Endometrium (tissue), 2 donors: ENCODE measurements around the gene NCS1.
"Not testable (repeated sequence)": the region's sequence is repeated elsewhere in the genome, so short reads cannot be mapped to it uniquely, and the experiment has no call there.

Experiments
- FAIRE-seq: peaks from 2 replicates; lab custom pipeline; 2012; peaks lifted over from hg19 to GRCh38; lab: Jason Lieb, UNC
- donor health status: control.
- donor health status: control.

NCS1 gene

DNA sequence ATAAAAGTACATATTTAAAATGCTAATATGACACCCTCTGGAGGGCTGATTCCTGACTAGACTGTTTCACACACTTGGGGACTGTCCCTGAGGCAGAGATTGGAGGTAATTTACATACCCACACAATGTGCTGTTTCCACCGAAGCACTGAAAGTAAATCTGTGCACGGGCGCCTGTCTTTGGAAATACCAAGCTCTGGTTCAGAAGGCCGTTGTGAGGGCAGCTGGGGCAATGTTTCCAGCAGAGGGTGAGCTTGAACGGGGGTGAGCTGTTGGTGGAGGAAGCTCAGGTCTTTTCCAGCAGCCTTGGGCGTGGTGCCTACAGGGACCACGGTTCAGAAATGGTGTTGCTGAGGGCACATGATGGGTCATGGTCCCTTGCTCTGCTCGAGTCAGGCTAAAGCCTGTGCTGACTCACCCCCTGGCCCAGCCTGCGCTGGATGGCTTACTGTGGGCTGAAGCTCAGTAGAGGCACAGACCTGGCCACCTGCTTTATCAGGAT, 67.6 kb downstream of the NCS1 start:
- no peak for FAIRE-seq

DNA sequence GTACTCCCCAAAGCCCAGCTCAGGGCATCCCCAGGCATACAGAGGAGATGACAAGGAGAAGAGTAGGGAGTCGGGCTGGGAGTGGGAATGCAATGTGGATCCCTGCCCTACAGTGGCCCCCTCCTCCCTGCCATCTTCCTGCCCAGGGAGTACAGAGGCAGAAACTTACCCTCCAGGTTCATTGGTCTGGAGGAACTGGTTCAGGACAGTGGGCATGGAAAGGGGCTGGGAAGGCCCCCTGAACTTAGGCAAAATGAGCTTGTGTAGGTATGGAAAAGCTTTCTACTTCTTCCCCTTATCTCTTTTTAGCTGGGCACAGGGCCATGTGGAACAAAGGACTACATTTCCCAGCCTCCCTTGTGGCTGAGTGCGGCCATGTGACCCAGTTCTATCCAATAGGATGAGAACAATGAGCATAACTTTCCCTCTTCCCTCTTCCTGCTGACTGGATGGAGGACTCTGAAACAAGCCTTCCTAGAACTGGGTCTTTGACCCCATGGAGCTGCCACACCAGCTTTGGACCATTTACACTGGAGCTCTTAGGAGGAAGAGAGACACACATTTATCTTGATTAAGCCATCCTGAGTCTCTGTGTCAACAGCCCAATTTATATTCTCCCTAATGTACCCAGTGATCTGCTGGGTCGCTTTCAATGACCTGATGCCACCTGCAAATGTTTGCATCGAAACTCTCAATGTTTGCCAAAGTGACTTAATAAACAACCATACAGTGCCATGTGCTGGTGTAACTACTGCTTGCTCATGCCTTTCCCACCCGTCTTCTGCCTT, 68.4 kb downstream of the NCS1 start:
- no peak for FAIRE-seq

DNA sequence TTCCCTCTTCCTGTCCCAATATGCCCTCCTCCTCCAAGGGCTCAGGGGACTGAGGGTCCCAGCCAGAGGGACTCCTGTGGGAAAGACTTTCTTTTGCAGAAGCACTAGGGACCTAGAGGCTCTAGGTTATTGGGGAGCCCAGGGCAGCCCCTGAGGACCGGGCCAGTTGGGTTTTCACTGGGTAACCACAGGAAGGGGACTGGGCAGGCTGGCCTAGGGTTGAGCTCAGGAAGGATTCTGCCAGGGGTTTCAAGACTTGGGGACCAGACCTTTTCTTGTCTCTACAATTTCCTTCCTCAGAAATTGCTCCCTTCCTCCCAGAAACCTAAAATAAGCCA, 69.0 kb downstream of the NCS1 start:
- FAIRE-seq = no peak

DNA sequence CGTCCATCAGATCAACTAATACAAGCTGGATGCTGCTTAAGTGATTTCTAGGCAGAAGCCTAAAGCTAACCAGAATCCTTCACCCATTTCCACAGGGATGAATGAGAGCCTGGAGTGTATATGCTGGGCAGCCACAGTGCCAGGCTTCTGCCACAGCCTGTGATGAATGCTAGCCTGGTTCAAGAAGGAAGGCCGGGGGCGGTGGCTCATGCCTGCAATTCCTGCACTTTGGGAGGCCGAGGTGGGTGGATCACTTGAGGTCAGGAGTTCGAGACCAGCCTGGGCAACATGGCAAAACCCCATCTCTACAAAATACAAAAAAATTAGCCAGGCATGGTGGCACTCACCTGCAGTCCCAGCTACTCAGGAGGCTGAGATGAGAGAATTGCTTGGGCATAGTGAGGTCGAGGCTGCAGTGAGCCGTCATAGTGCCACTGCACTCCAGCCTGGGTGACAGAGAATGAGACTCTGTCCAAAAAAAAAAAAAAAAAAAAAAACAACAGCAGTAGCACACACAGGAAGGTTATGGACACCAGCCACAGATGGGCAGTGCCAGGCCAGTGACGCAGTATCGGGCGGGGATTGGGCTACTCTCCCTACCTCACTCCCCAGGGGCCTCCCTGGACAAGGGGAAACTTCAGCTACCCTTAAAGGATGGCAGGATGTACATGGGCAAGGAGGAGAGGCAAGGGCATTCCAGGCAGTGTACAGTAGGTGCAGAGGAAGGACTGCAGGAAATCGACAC, 70.2 kb downstream of the NCS1 start:
- FAIRE-seq = no peak

- FAIRE-seq = no peak
Observed at GRCh38 chr9:130243015-130243881, 71.0 kb downstream of the NCS1 start.

- FAIRE-seq = no peak
Observed at GRCh38 chr9:130243882-130244170, 71.6 kb downstream of the NCS1 start.

DNA sequence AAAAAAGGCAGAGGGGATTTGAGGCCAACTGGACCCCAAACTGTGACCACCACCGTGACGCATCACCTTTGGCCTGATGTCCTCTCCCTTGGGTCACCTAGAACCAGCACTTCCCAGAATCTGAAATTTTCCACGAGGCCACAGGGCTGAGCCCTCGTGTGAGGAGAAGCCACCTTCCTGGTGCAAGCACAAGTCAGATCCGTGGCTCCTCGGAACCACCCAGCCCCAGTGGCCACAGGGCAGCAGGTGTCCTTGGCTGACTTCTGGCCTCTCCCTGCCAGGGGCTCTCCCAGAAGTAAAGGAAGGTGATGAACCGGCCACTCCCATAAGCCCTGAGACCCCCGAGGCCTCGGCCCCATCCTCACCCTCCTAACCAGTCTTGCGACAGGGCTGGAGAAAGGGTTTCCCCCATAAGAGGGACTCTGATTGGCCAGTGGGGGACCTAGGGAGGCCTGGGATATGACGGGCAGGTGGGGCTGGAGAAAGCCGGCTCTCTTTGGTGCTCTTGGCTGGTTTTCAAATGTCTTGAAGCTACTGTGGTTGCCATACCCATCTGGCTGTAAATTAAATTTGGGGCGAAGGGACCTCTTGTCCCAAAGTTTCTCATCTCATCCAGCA, 72.5 kb downstream of the NCS1 start:
- no peak for FAIRE-seq

DNA sequence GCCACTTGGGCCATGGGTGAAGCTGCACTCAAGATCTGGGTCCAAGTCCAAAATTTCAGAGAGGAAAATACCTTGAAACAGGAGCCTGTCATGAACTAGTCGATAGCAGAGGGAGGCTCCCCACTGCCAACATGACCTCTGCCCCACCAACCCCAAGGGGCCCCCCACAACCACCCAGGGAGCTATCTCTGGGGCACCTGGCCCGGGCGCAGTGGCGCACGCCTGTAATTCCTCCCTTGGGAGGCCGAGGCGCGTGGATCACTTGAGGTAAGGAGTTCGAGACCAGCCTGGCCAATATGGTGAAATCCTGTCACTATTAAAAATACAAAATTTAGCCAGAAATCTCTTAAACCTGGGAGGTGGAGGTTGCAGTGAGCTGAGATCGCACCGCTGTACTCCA, 73.3 kb downstream of the NCS1 start:
- FAIRE-seq = no peak

DNA sequence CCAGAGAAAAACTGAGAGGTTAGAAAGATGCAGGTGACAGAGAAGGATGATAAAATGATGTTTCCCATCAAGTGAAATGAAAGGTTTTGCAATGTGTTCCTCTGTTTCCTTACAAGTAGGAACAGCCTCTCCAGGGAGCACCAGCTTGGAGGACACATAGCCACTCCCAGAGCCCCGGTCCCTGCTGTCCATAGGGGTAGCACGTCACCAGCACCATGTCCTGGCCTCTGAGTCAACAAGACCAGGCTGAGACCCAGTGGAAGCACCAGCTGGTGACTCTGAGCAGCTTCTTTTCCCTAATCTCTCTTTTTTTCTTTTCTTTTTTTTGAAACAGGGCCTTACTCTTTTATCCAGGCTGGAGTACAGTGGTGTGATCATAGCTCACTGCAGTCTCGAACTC, 73.9 kb downstream of the NCS1 start:
- no peak for FAIRE-seq

- no peak for FAIRE-seq
Observed at GRCh38 chr9:130254747-130255630, 82.8 kb downstream of the NCS1 start.

DNA sequence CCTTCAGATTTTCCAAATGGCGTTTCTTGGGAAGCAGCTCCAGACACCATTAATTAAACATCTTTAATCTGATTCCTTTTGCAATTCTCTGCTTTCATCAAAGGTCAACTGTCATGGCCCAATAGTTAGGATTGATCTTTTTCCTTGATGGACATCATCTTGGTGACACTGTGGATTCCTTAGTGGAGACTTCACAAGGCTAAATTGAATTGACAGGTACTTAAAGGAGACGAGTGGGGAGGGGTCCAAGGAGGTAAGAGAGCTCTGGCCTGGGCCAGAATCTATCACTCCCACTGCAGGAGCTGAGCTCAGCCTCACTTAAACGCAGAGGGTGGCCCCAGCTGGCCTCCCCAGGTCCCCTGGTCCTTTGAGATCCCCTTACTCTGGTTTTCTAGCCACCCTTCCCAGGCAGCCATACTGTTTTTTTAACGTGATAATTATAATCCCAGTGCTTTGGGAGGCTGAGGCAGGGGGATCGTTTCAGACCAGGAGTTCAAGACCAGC, 83.5 kb downstream of the NCS1 start:
- no peak for FAIRE-seq

GRCh38 chr9:130256644-130257043, 84.4 kb downstream of the NCS1 start:
- no peak for FAIRE-seq

GRCh38 chr9:130258137-130258536, 85.9 kb downstream of the NCS1 start:
- not testable (repeated sequence) for FAIRE-seq

- FAIRE-seq = no peak
Observed at GRCh38 chr9:130259044-130259443, 86.8 kb downstream of the NCS1 start.

GRCh38 chr9:130260816-130261765, 88.9 kb downstream of the NCS1 start:
- FAIRE-seq = no peak

GRCh38 chr9:130262061-130262745, 90.0 kb downstream of the NCS1 start:
- FAIRE-seq = no peak

DNA sequence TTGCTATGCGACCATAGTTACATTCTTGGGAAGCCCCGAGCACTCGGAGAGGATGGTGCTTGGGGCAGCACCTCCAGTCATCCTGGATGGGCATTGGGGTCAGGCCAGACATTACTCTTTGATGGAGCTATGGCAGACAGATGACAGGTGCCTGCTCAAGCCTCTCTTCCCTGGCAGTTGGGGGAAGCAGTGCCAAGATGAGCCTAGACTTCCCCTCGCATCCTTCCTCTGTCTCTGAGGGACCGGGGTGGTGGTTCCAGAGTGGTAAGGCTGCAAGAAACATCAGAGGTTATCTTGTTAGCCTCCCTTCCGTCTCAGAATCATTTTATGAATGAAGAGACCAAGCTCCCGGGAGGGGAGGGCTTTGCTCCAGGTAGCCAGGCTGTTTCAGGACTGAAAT, 90.6 kb downstream of the NCS1 start:
- no peak for FAIRE-seq

DNA sequence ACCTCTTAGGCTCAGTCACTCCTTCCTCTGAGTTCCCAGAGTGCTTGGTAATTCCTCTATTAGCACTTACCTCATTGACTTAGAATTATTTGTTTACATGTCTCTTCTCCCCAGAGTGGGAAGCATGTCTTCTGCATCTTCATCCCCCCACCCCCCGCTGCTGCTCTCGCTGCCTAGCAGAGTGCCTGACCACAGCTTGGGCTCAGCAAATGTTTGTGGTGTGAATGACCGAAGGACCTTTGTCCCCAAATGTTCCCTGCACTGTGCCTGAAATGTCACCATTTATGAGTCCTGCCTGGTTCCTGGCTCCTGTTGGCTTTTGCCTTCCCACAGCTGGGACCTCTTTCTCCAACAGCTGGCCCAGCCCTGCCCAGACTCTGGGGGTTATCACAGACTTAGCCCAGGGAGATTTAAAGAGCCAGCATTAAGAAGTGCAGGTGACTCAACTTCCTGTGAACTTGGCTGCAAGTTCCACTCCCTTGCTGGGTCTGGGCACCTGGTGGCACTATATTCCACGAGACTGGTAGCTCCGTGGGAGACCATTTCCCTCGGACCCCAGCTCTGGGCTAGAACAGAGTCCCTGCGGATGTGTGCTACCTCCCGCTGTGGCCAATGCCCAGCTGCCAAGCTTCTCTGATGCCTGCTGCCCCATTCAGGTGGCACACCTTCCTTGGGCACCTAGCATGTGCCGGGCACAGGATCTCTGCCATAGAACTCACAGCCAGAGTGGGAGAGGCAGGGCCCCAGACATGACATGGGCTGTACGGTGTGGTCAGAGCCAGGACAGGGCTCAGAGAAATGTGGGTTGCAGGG, 91.6 kb downstream of the NCS1 start:
- no peak for FAIRE-seq
